Thyroid gland (tissue), 4 donors: ENCODE results near the gene LRCH3. TPM values are rescaled to one million over a fixed set of nuclear protein-coding genes. Genes with fewer than 3 reads are reported as not detected.

Experiments
- DNase-seq, 2 donors: peaks; one replicate each; pipeline ENCODE4 v3.0.0-alpha.2; 2019
- H3K27ac ChIP-seq, 3 donors: fragments of 200-600 bp; sonication (generic); 1 replicate in 2 of 3; 2 replicates in 1 of 3; pipeline ENCODE4 v1.5.1; 2016 to 2019; ENCODE audit warnings: mild to moderate bottlenecking in 1 of 3, moderate library complexity in 1 of 3
- H3K27me3 ChIP-seq: fragments of 200-600 bp; sonication (generic); one replicate; pipeline ENCODE4 v1.5.1; 2019
- H3K36me3 ChIP-seq, 2 donors: fragments of 200-600 bp; sonication (generic); one replicate each; pipeline ENCODE4 v1.5.1; 2016 to 2019
- H3K4me1 ChIP-seq, 2 donors: fragments of 200-600 bp; sonication (generic); one replicate each; pipeline ENCODE4 v1.5.1; 2017 to 2019
- H3K4me3 ChIP-seq, 3 donors: fragments of 200-600 bp; sonication (generic); replicated peaks in 1 of 3; 1 replicate in 2 of 3; 2 replicates in 1 of 3; pipeline ENCODE4 v1.5.1; 2016; ENCODE audit warnings: mild to moderate bottlenecking in 1 of 3
- H3K9me3 ChIP-seq: fragments of 200-600 bp; sonication (generic); one replicate; pipeline ENCODE4 v1.5.1; 2017
- CTCF ChIP-seq, 6 experiments: fragments of 200-600 bp in 3 of 6; fragments of 450-650 bp in 3 of 6; sonication (generic) in 3 of 6; IDR thresholded peaks; one replicate each; pipeline ENCODE4 v1.5.1; 2016 to 2019; ENCODE audit warnings: antibody characterized with exemption in 6 of 6, mild to moderate bottlenecking in 2 of 6, inconsistent platforms in 1 of 6, moderate library complexity in 1 of 6
- POLR2A ChIP-seq, 2 donors: fragments of 450-650 bp; IDR thresholded peaks; one replicate each; pipeline ENCODE4 v1.6.1; 2017; ENCODE audit warnings: antibody characterized with exemption in 2 of 2, mild to moderate bottlenecking in 2 of 2, moderate library complexity in 1 of 2
- WGBS, 2 donors: methylation state at CpG; one replicate each; pipeline ENCODE4 v1.1.5; 2017; 5-methylcytosine and 5-hydroxymethylcytosine counted together
- intact Hi-C: fragments of 100-400 bp; cut with DNase I; formaldehyde crosslinking; loops from one replicate; pipeline ENCODE4 v1.15.1; 2023
- total RNA-seq, 4 donors: library from RNA; depleted of rRNA; stranded (reverse); fragments of >200 nt; gene quantifications; one replicate each; pipeline ENCODE4 v1.2.3, GENCODE V29; 2016

LRCH3 gene
- total RNA-seq, 4 donors from 2014 or later = 36.7 to 68.3 (median 54.9) TPM

DNA sequence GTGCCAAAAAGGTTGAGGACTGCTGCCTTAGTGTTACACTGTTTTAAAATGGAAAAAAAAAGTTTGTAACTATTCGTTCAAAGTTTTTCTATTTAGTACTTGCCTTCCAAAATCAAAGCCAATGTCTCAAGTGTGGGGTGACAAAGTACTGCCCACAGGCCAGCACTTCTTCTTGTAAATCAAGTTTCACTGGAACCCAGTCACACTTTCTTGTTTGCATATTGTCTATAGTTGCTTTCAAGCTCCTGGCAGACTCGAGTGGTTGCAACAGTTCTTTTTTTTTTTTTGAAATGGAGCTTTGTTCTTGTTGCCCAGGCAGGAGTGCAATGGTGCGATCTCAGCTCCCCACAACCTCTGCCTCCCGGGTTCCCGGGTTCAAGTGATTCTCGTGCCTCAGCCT, 83.6 kb downstream of the LRCH3 start:
- H3K36me3 ChIP-seq = peaks cover 26 to 38% of the 10 kb centered on the region in 2 donors
- no peak for DNase-seq
- WGBS, 2 donors = 88 to 89% methylated on average over 6 of the region's 6 CpGs
- no peaks in the 10 kb centered on the region for H3K9me3 ChIP-seq
- TF ChIP-seq POLR2A (IDR thresholded peaks at IDR 0.05) (no peak), CTCF (IDR thresholded peaks at IDR 0.05) (no peak)
- H3K27ac ChIP-seq = no peak overlapping the region
- intact Hi-C loops = no loop called here
- no peaks in the 10 kb centered on the region for H3K4me1 ChIP-seq
- H3K4me3 ChIP-seq = no peak overlapping the region
- H3K27me3 ChIP-seq = no peaks in the 10 kb centered on the region

DNA sequence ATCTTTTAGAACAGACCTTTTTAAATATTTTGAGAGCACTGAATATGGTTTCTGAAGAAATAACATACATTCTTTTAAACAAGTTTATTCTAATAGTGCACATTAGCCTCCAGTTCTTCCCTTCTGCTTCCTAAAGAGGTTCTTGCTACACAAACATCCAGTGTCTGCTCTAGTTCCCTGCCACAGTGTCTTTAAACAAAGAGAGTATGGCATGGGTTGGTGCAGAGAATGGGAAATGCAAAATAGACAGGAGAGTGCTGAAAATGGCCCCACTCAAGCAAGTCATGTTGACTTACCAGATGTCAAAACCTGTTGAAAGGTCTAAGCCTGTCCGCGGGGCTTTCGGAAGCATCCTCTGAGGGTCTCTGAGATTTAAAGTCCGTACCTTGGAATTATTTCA, 86.8 kb downstream of the LRCH3 start:
- intact Hi-C loops = no loop called here
- 89 to 90% methylated on average over 4 of the region's 4 CpGs for WGBS, 2 donors
- peaks cover 9 to 26% of the 10 kb centered on the region in 2 donors for H3K36me3 ChIP-seq
- H3K4me1 ChIP-seq = no peaks in the 10 kb centered on the region
- H3K27ac ChIP-seq = no peak overlapping the region
- no peak for DNase-seq
- H3K9me3 ChIP-seq = no peaks in the 10 kb centered on the region
- no peak for TF ChIP-seq POLR2A (IDR thresholded peaks at IDR 0.05)
- no peak for TF ChIP-seq CTCF (IDR thresholded peaks at IDR 0.05)
- no peak overlapping the region for H3K4me3 ChIP-seq
- H3K27me3 ChIP-seq = no peaks in the 10 kb centered on the region

DNA sequence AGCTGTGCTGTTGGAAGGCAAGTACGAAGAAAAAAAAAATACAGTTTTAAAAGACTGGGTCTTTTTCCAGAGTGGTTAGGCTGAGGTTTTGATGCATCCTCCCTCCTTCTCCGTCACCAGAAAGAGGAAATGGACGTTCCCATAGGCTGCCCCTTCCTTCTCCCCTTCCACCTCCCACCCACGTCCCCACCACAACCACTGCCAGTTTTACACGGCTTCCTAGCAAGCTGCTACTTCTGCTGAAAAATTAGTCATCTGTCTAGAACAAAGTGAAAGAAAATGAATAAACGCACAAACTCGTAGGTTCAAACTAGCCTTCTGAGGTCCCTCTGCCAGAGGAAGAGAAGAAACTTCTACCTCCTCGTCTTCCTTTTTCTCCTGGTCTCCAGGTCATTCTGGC, 87.4 kb downstream of the LRCH3 start:
- DNase-seq = no peak
- no peaks in the 10 kb centered on the region for H3K9me3 ChIP-seq
- no peak overlapping the region for H3K27ac ChIP-seq
- WGBS, 2 donors = 90 to 93% methylated on average over 8 of the region's 8 CpGs
- intact Hi-C loops = no loop called here
- TF ChIP-seq POLR2A (IDR thresholded peaks at IDR 0.05) (no peak), CTCF (IDR thresholded peaks at IDR 0.05) (no peak)
- H3K27me3 ChIP-seq = no peaks in the 10 kb centered on the region
- H3K4me3 ChIP-seq = no peak overlapping the region
- no peaks in the 10 kb centered on the region for H3K4me1 ChIP-seq
- peaks cover 6 to 22% of the 10 kb centered on the region in 2 donors for H3K36me3 ChIP-seq

- intact Hi-C loops = no loop called here
- peaks cover 11 to 26% of the 10 kb centered on the region in 2 donors for H3K36me3 ChIP-seq
These were observed 89.6 kb downstream of the LRCH3 start for GRCh38 chr3:197880491-197881269.

More at GRCh38 chr3:197880491-197881269, 89.6 kb downstream of the LRCH3 start:
- Histone ChIP-seq H3K27me3 (no peaks in the 10 kb centered on the region), H3K27ac (no peak overlapping the region), H3K4me3 (no peak overlapping the region), H3K4me1 (no peaks in the 10 kb centered on the region), H3K9me3 (no peaks in the 10 kb centered on the region)
- WGBS, 2 donors = 85% methylated on average over 17 of the region's 17 CpGs
- no peak for TF ChIP-seq POLR2A (IDR thresholded peaks at IDR 0.05)
- no peak for TF ChIP-seq CTCF (IDR thresholded peaks at IDR 0.05)
- no peak for DNase-seq
